GM12873 (cell line): ENCODE results near the gene BNC2.

ENCODE experiments used
- CTCF ChIP-seq: IDR thresholded peaks from 2 replicates; pipeline ENCODE4 v1.5.1; 2012; ENCODE audit warnings: low read depth, mild to moderate bottlenecking, moderate library complexity, low read length, control low read depth; ENCODE audit not compliant: insufficient read depth; ENCODE audit errors: missing control alignments

The BNC2 gene

GRCh38 chr9:16687678-16688369, 182.6 kb downstream of the BNC2 start:
- no peak for TF ChIP-seq CTCF

GRCh38 chr9:16683326-16683725, 187.1 kb downstream of the BNC2 start:
- no peak for TF ChIP-seq CTCF

- no peak for TF ChIP-seq CTCF
Observed at GRCh38 chr9:16682273-16682672, 188.2 kb downstream of the BNC2 start.

GRCh38 chr9:16681652-16681987, 188.8 kb downstream of the BNC2 start:
- TF ChIP-seq CTCF, result no peak

- TF ChIP-seq CTCF, result no peak
Observed at GRCh38 chr9:16680975-16681651, 189.4 kb downstream of the BNC2 start.

GRCh38 chr9:16680541-16680940, 189.9 kb downstream of the BNC2 start:
- TF ChIP-seq CTCF, result no peak

GRCh38 chr9:16679327-16679821, 191.1 kb downstream of the BNC2 start:
- TF ChIP-seq CTCF, result no peak
